BJ (cell line): ENCODE measurements around the gene ARHGAP24. TPM values are rescaled to one million over a fixed set of nuclear protein-coding genes. Genes with fewer than 3 reads are reported as not detected.

Source experiments
- CTCF ChIA-PET: fragments of 350-600 bp; formaldehyde crosslinking; extraction: SDS; loops from one replicate; lab custom pipeline; 2021; ENCODE audit warnings: antibody characterized with exemption, inconsistent platforms; lab: Yijun Ruan, JAX
- POLR2A ChIA-PET: fragments of 300-600 bp; sonication (Branson Sonifier 250); formaldehyde crosslinking; extraction: SDS; loops from one replicate; lab custom pipeline; 2021; ENCODE audit warnings: antibody characterized with exemption; lab: Charles Lee
- DNase-seq: peaks from one replicate; pipeline ENCODE4 v3.0.0-alpha.2; 2011; ENCODE audit warnings: low read depth
- H3K27me3 ChIP-seq: 2 replicates; pipeline ENCODE4 v1.6.0; 2011; ENCODE audit warnings: low read length; ENCODE audit not compliant: control insufficient read depth, insufficient read depth
- H3K36me3 ChIP-seq: 2 replicates; pipeline ENCODE4 v1.5.1; 2011; ENCODE audit warnings: low read length; ENCODE audit not compliant: control insufficient read depth, insufficient read depth
- H3K4me3 ChIP-seq: 2 replicates; pipeline ENCODE4 v1.5.1; 2011; ENCODE audit warnings: low read depth, mild to moderate bottlenecking, control low read depth, low read length
- CTCF ChIP-seq: IDR thresholded peaks from 2 replicates; pipeline ENCODE4 v1.5.1; 2011; ENCODE audit warnings: low read depth, mild to moderate bottlenecking, control low read depth, inconsistent platforms, low read length, moderate library complexity; ENCODE audit not compliant: insufficient read depth
- polyA plus RNA-seq: library from polyadenylated mRNA; depleted of rRNA; stranded (reverse); fragments of >200 nt; gene quantifications from 2 replicates; pipeline ENCODE4 v1.2.3, GENCODE V29; 2011

The ARHGAP24 gene
- polyA plus RNA-seq, 1 experiment = 17.7 TPM

GRCh38 chr4:85772470-85772869, 297.5 kb downstream of the ARHGAP24 start:
- no peak for TF ChIP-seq CTCF
- Histone ChIP-seq H3K36me3 (no peaks in the 10 kb centered on the region), H3K4me3 (no peak overlapping the region), H3K27me3 (no peaks in the 10 kb centered on the region)
- no peak for DNase-seq
- ChIA-PET CTCF (interaction anchor here (1.4 to 2.4 kb wide), 2 partner anchors 11 to 24 kb away, joined by 3 to 6 read pairs; no protein-coding TSS in a partner anchor), POLR2A (no interaction called here)

- no peak for TF ChIP-seq CTCF
- POLR2A ChIA-PET = no interaction called here
These were observed 298.4 kb downstream of the ARHGAP24 start for GRCh38 chr4:85773372-85773771.

GRCh38 chr4:85774000-85774399, 299.1 kb downstream of the ARHGAP24 start:
- Histone ChIP-seq H3K27me3 (no peaks in the 10 kb centered on the region), H3K36me3 (no peaks in the 10 kb centered on the region), H3K4me3 (no peak overlapping the region)
- no peak for DNase-seq
- TF ChIP-seq CTCF = no peak
- POLR2A ChIA-PET = no interaction called here
- CTCF ChIA-PET = interaction anchor here (1.3 to 1.5 kb wide), 2 partner anchors 9 to 23 kb away, joined by 4 to 6 read pairs; no protein-coding TSS in a partner anchor

More at GRCh38 chr4:85773372-85773771, 298.4 kb downstream of the ARHGAP24 start:
- H3K27me3 ChIP-seq = no peaks in the 10 kb centered on the region
- no peaks in the 10 kb centered on the region for H3K36me3 ChIP-seq
- H3K4me3 ChIP-seq = no peak overlapping the region
- CTCF ChIA-PET = interaction anchor here (2.4 kb wide), 1 partner anchor 23 kb away, joined by 6 read pairs; no protein-coding TSS in a partner anchor
- DNase-seq = no peak

- CTCF ChIA-PET = interaction anchor here (1.3 to 1.5 kb wide), 2 partner anchors 9 to 22 kb away, joined by 4 to 6 read pairs; no protein-coding TSS in a partner anchor
- Histone ChIP-seq H3K36me3 (no peaks in the 10 kb centered on the region), H3K27me3 (no peaks in the 10 kb centered on the region), H3K4me3 (no peak overlapping the region)
- no peak for DNase-seq
- POLR2A ChIA-PET = no interaction called here
- no peak for TF ChIP-seq CTCF
These were observed 299.5 kb downstream of the ARHGAP24 start for GRCh38 chr4:85774489-85774888.

- no peak for TF ChIP-seq CTCF
- Histone ChIP-seq H3K36me3 (no peaks in the 10 kb centered on the region), H3K4me3 (no peak overlapping the region), H3K27me3 (no peaks in the 10 kb centered on the region)
- no peak for DNase-seq
- ChIA-PET CTCF (interaction anchor here (0.5 kb wide), 1 partner anchor 19 kb away, joined by 3 read pairs; no protein-coding TSS in a partner anchor), POLR2A (no interaction called here)
These were observed 301.1 kb downstream of the ARHGAP24 start for GRCh38 chr4:85776096-85776495.
